ENCODE measurements around the gene ASPSCR1.

DNA sequence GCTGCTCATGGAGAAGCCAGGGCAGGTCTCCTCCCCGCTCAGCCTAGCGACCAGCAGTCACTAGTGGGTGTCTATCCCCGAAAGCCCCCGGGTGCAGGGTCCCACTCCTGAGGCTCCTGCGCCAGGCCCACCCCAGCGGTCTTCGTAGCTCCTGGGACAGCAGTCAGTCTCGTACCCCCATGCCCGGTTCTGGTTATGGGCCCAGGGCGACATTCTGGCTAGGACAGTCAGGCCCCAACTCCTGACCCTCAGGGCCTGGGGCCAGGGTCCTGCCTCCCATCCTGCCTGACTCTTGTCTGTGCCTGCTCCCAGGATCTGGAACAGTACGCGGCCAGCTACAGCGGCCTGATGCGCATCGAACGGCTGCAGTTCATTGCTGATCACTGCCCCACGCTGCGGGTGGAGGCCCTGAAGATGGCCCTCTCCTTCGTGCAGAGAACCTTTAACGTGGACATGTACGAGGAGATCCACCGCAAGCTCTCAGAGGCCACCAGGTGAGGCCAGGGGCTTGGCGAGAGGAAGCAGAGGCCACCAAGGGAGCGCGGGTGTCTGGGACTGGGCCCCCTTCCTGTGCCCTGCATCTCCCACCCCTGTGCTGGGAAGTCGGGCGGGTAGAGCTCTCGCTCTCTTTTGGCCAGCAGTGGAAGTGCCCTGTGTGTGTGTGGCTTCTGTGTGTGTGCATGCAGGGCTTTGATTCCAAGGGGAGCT lies 76.3 kb downstream of the ASPSCR1 start:
- TF ChIP-seq CTCF (IDR thresholded peaks at IDR 0.05) (no peak), EZH2phosphoT487 (IDR thresholded peaks at IDR 0.05) (no peak)
